GM11168 (cell line): ENCODE data around the gene ADPGK.

Source experiments
- in situ Hi-C: fragments of 300-500 bp; cut with MboI; formaldehyde crosslinking; loops from one replicate; pipeline ENCODE4 v1.12.0; 2022; ENCODE audit warnings: low sequenced_read_pairs; ENCODE audit not compliant: unreplicated experiment

ADPGK gene

GRCh38 chr15:72792431-72792830, 8.9 kb upstream of the ADPGK start:
- in situ Hi-C loops: loop anchor here (10.0 kb wide), 1 partner anchor 282 kb away; no protein-coding TSS in a partner anchor

- in situ Hi-C loops: loop anchor here (10.0 kb wide), 1 partner anchor 284 kb away; no protein-coding TSS in a partner anchor
These were observed 6.8 kb upstream of the ADPGK start for GRCh38 chr15:72790302-72790910.

- in situ Hi-C loops: no loop called here
These were observed 4.0 kb upstream of the ADPGK start for GRCh38 chr15:72787526-72787925.

- in situ Hi-C loops: no loop called here
These were observed 3.3 kb upstream of the ADPGK start for GRCh38 chr15:72786676-72787345.

- in situ Hi-C loops: no loop called here
These were observed 2.7 kb upstream of the ADPGK start for GRCh38 chr15:72786242-72786641.

- in situ Hi-C loops: no loop called here
These were observed 2.3 kb upstream of the ADPGK start for GRCh38 chr15:72785841-72786240.

GRCh38 chr15:72785432-72785831, 1.9 kb upstream of the ADPGK start:
- in situ Hi-C loops: no loop called here

GRCh38 chr15:72784456-72784876, 908 bp upstream of the ADPGK start:
- in situ Hi-C loops: no loop called here

GRCh38 chr15:72783004-72783639, 436 bp downstream of the ADPGK start:
- in situ Hi-C loops: no loop called here

GRCh38 chr15:72782274-72783003, 1.1 kb downstream of the ADPGK start:
- in situ Hi-C loops: no loop called here

GRCh38 chr15:72781631-72782030, 1.9 kb downstream of the ADPGK start:
- in situ Hi-C loops: no loop called here

GRCh38 chr15:72778796-72779195, 4.8 kb downstream of the ADPGK start:
- in situ Hi-C loops: no loop called here

- in situ Hi-C loops: no loop called here
These were observed 8.7 kb downstream of the ADPGK start for GRCh38 chr15:72774696-72775383.

- in situ Hi-C loops: no loop called here
These were observed 12.2 kb downstream of the ADPGK start for GRCh38 chr15:72771329-72771725.

- in situ Hi-C loops: no loop called here
These were observed 12.8 kb downstream of the ADPGK start for GRCh38 chr15:72770673-72771328.

GRCh38 chr15:72766780-72767179, 16.8 kb downstream of the ADPGK start:
- in situ Hi-C loops: no loop called here

- in situ Hi-C loops: no loop called here
These were observed 17.5 kb downstream of the ADPGK start for GRCh38 chr15:72766025-72766424.

- in situ Hi-C loops: no loop called here
These were observed 18.9 kb downstream of the ADPGK start for GRCh38 chr15:72764656-72765055.

- in situ Hi-C loops: no loop called here
These were observed 22.8 kb downstream of the ADPGK start for GRCh38 chr15:72760590-72761260.
